Left colon (tissue), 2 donors: ENCODE data around the gene SEC16A. TPM values are rescaled to one million over a fixed set of nuclear protein-coding genes. Genes with fewer than 3 reads are reported as not detected.
"Not testable (repeated sequence)": the region's sequence is repeated elsewhere in the genome, so short reads cannot be mapped to it uniquely, and the experiment has no call there.

ENCODE experiments used
- ATAC-seq: fragments of 200-7000 bp; cut with Tn5 transposase; one replicate; pipeline ENCODE4 v1.9.1; 2020; ENCODE audit warnings: mild to moderate bottlenecking, moderate library complexity
- DNase-seq, 2 donors: peaks; one replicate each; pipeline ENCODE4 v3.0.0-alpha.2; 2020
- intact Hi-C, 2 donors: fragments of 100-400 bp; cut with DNase I in 1 of 2; cut with micrococcal nuclease in 1 of 2; formaldehyde crosslinking; loops; one replicate each; pipeline versions ENCODE4 v1.11.2 to v1.14.0; 2022; cut with DNase I, micrococcal nuclease
- total RNA-seq, 2 donors: library from RNA; stranded (reverse); fragmentation: NEBNext Ultra II Directional; extraction: Animal tissue kit (Norgen Biotek cat#: 25700); gene quantifications; one replicate each; pipeline ENCODE4 v1.2.1, GENCODE V29; 2021
- donor health status: DM: no; HTN: no; CAD: no.
- donor health status: DM: yes; HTN: yes; CAD: no.

SEC16A gene
- total RNA-seq, 2 donors from 2014 or later, result 64.2 to 82.4 TPM

GRCh38 chr9:136418182-136419091 lies 64.4 kb downstream of the SEC16A start:
- DNase-seq, result no peak
- intact Hi-C loops, result no loop called here

DNA sequence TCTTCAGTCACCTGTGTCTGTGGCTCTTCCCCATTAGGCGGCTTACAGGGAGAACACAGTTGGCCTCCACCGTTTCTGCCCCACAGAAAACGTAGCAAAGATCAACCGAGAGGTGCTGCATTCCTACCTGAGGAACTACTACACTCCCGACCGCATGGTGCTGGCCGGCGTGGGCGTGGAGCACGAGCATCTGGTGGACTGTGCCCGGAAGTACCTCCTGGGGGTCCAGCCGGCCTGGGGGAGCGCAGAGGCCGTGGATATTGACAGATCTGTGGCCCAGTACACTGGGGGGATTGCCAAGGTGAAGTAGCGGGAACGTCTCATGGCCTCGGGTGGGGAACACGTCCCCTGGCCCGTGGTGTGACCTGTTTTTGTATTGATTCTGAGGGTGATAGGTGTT lies 65.9 kb downstream of the SEC16A start:
- intact Hi-C loops, result no loop called here
- DNase-seq, result no peak
- no peak for ATAC-seq

More at GRCh38 chr9:136418182-136419091, 64.4 kb downstream of the SEC16A start:
- ATAC-seq, result no peak

DNA sequence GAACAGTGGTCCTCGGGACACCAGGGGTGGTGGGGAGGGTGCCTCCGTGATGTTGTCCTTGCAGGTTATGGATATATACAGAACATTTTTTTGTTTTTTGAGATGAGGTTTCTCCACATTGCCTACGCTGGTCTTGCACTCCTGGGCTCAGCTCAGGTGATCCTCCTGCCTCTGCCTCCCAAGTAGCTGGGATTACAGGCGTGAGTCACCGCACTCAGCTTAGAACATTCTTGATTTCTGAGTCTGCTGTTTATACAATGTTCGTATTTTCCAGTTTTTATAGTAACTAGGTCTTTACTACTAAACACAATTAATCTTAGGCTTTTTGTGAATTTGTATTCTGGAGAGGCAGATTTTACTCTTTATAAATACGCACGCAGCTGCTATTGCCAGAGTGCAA lies 66.4 kb downstream of the SEC16A start:
- ATAC-seq (no peak), DNase-seq (no peak)
- intact Hi-C loops, result no loop called here

DNA sequence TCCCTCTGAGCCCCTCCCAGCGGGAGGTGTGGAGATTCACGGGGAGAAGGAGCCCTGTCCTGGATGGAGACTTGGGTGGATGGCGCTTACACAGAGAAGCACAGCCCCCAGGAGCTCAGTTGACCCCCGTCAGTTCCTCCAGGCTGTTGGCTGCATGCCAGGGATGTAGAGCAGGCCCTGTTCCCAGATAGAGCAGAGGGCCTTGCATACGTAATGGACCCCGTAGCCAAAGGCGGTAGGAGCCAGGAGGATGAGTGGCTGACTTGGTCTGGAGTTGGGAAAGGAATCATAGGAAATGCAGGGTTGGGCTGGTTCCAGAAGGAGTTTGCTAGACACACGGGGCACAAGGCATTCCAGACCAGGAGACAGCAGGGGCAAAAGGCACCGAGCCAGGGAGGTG lies 69.9 kb downstream of the SEC16A start:
- no peak for ATAC-seq
- DNase-seq, result no peak
- intact Hi-C loops, result no loop called here

- intact Hi-C loops, result no loop called here
- no peak for ATAC-seq
Measured at GRCh38 chr9:136411378-136411777, 71.5 kb downstream of the SEC16A start.

DNA sequence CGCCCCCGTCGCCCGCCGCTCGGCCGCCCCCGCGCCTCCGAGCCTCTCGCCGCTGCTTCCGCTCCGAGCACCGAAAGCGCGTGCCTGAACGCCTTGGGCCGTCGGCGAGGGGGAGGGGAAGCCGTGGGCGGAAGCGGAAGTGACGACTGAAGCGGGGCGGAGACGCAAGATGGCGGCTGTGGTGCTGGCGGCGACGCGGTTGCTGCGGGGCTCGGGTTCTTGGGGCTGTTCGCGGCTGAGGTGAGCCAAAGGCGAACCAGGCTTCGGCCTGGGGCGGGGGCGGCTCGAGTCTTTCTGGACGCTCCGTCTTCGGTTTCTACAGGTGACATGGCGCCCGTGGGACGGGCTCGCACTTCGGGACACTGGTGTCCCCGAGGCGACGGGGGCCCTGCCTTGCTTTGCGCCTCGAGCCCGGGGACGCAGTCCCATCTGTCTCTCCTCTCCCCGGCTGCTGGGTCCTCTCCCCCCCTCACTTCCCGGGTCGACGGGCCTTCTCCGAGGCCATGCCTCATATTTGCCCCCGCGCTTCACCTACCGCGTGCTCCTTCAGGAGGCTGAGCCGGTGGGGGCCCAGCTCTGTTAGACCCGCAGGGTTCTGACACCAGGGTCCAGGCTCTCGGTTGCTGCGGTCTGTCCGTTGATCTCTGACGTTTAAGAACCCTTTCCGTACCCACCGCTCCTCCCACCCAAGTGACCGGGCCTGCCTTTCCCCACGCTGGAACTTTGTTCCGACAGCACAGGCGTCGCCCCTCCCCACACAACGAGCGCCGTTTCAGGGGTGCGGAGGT lies 72.1 kb downstream of the SEC16A start, which contains the start of the genes ENTR1 and PMPCA:
Gene ENTR1 (minus strand): TSS at position 115 of the 788 bp plus-strand sequence. CDS start 217 bp downstream, outside the sequence.
Gene PMPCA (plus strand): TSS at position 159 of the 788 bp plus-strand sequence. CDS start 11 bp downstream, at position 170.
- ATAC-seq (peak; percentile 96), DNase-seq (peak; percentile 91 to 97)
- intact Hi-C loops, result no loop called here

More at GRCh38 chr9:136411378-136411777, 71.5 kb downstream of the SEC16A start:
- DNase-seq, result no peak

- peak; percentile 52 for ATAC-seq
- peak; percentile 44 to 52 for DNase-seq
- intact Hi-C loops, result no loop called here
Measured at GRCh38 chr9:136409557-136410455, 73.0 kb downstream of the SEC16A start.

DNA sequence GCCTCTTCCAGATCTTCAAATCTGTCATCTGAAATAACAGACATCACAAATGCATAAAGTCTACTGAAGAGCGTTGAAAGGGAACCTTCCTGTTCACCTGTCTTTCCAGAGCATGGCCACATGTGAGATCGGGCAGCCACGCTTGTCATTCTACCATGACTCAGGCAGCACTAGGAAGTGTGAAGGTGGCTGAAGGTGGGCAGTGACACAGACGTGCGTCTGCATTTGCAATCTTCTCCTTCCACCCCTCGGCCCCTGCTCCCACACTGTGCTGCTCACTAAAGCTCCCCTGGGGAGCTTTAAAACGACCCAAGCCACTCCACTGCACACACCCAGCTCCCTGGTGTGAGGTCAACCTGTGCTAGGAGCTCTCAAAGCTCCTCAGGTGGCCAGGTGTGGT lies 74.9 kb downstream of the SEC16A start:
- intact Hi-C loops, result no loop called here
- no peak for DNase-seq
- no peak for ATAC-seq

DNA sequence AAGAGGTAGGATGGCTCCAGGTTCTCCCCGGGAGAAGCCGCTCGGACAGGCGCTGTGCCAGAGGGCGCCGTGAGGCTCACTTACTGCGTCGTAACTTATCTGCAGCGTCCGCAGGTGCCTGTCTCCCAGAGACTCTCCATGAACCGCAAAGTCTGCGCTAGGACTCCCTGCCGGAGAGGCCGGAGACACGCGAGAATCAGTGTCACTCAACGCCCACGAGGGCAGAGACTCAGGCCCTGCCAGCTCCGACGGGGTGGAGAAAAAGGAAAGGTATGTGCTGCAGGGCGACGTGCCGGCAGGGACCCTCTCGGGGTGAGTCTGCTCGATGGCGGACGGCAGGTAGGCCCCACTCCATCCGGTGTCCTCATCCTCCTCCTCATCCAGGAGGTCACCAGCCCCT lies 75.8 kb downstream of the SEC16A start:
- DNase-seq, intact Hi-C loops, ATAC-seq: not testable (repeated sequence)

- DNase-seq, intact Hi-C loops, ATAC-seq: not testable (repeated sequence)
Measured at GRCh38 chr9:136405904-136406303, 76.9 kb downstream of the SEC16A start.

- DNase-seq, result no peak
- intact Hi-C loops, result no loop called here
Measured at GRCh38 chr9:136405481-136405880, 77.4 kb downstream of the SEC16A start.

GRCh38 chr9:136404801-136405136 lies 78.1 kb downstream of the SEC16A start:
- ATAC-seq, result no peak
- intact Hi-C loops, result no loop called here

More at GRCh38 chr9:136405481-136405880, 77.4 kb downstream of the SEC16A start:
- no peak for ATAC-seq

DNA sequence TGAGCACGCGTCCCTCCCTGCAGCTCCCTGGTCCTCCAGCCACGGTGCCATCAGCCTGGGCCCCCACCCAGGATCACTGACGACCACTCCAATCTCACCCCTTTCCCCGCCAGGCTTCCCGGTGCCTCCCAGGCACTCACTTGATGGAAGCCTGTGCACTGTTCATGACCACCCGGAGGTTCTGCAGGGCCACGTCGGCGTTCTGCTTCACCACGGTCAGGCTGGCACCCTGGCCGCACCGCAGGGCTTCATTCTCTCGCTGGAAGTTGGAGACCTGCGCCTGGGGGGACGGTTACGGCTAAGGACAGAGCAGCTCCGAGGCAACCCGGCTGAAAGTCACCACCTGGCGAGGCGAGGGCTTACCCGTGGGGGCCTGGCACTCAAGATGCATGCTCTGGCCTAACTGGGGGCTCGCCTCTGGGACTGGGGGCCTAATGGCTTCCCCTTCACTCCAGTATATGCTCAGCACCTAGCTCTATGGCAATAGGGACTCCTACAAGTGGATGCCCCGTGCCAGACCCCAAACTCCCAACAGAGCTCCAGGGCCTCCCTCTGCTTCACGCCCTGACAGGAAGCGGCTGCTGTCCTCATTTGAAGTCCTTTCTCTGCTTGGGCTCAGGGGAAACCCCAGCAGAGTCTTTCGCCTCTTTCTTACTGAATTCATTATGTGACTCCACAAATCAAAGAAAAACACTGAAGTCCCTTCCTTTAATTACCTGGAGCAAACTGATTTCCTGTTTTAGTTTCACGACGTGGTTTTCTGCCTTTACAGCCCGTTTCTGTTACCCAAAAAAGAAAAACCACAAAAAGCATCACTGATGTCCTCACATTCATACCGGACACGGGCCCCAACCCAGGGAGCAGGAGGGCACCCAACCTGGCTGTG lies 78.7 kb downstream of the SEC16A start:
- no peak for DNase-seq
- no peak for ATAC-seq
- intact Hi-C loops, result no loop called here

More at GRCh38 chr9:136404801-136405136, 78.1 kb downstream of the SEC16A start:
- no peak for DNase-seq

- intact Hi-C loops, result no loop called here
- DNase-seq (no peak), ATAC-seq (no peak)
Measured at GRCh38 chr9:136403538-136403914, 79.3 kb downstream of the SEC16A start.

DNA sequence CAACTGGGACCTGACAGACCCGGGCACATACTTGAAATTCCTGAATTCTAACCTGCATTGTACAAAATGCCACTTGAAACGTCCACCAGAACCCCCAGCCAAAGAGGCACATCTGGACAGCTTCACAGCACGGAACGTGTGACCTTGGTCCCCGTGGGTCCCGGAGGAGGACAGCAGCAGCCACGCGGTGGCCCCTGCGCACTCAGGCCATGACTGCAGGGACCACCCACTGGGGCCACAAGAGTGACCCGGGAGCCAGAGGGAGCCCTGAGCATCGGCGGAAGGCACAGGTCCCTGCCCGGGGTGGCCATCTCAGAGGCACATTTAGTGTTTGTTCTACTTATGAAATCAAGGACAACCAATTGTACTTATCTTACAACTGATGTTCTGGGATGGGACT lies 80.8 kb downstream of the SEC16A start:
- intact Hi-C loops, result no loop called here
- ATAC-seq, result no peak
- DNase-seq, result no peak

GRCh38 chr9:136401173-136401922 lies 81.5 kb downstream of the SEC16A start:
- DNase-seq (no peak), ATAC-seq (no peak)
- intact Hi-C loops, result no loop called here
